ENCODE measurements around the gene ALAD. TPM values are rescaled to one million over a fixed set of nuclear protein-coding genes. Genes with fewer than 3 reads are reported as not detected.

Gene ALAD
- total RNA-seq, 4 donors from 2014 or later, result 1.5 to 26.6 (median 16.1) TPM

DNA sequence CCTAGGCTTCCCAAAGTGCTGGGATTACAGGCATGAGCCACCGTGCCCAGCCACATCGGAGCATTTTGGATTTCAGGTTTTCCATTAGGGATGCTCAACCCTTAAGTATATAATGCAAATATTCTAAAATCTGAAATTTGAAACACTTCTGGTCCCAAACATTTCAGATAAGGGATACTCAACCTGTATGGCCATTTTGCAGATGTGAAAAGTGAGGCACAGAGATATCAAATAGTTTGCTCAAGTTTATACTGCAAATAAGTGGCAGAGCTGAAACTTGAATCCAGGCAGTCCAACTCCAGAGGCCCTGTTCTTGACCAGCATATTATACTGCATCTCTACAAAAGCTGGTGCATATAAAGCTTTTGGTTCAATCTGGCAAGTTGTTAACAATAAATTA lies 63.4 kb downstream of the ALAD start:
- DNase-seq, result no peak
- intact Hi-C loops (cut with DNase I; ENCODE audit: low total_unique reads), result loop anchor here (10.0 kb wide), 1 partner anchor 57 kb away; no protein-coding TSS in a partner anchor
- Histone ChIP-seq H3K4me3 (no peak overlapping the region), H3K4me1 (peaks cover 0 to 9% of the 10 kb centered on the region in 2 donors), H3K36me3 (no peaks in the 10 kb centered on the region), H3K27ac (no peak overlapping the region), H3K27me3 (no peaks in the 10 kb centered on the region), H3K9me3 (no peaks in the 10 kb centered on the region)
- TF ChIP-seq CTCF (IDR thresholded peaks at IDR 0.05), result no peak
- no peak for TF ChIP-seq POLR2A (IDR thresholded peaks at IDR 0.05)

Other genes starting within 250 kb of the ALAD start
- gene FKBP15, start 180.0 kb downstream of the ALAD start, total RNA-seq, result 10 to 100 TPM; 14.1 to 30.3 (median 23.1) TPM
- 10 to 100 TPM in 2 of 4 donors, 1 to 10 TPM in 1, under 1 TPM in 1; 0.51 to 20.6 (median 10.6) TPM for gene SLC31A1, start 179.7 kb downstream of the ALAD start, total RNA-seq
- gene CDC26, start 125.7 kb downstream of the ALAD start, total RNA-seq, result 10 to 100 TPM; 16.9 to 30.9 (median 26.3) TPM
- gene PRPF4, start 125.6 kb downstream of the ALAD start, total RNA-seq, result 10 to 100 TPM in 3 of 4 donors, 1 to 10 TPM in 1; 5.9 to 30.2 (median 18.4) TPM
- under 1 TPM in 2 of 4 donors, not detected in 2; 0.35 to 0.82 TPM for gene RNF183, start 97.9 kb downstream of the ALAD start, total RNA-seq
- 1 to 10 TPM in 3 of 4 donors, under 1 TPM in 1; 0.29 to 3.6 (median 2.8) TPM for gene WDR31, start 61.0 kb downstream of the ALAD start, total RNA-seq
- gene BSPRY, start 51.7 kb downstream of the ALAD start, total RNA-seq, result 1 to 10 TPM in 1 of 4 donors, under 1 TPM in 1, not detected in 2; 0.40 to 1.9 TPM
- gene HDHD3, start 24.3 kb downstream of the ALAD start, total RNA-seq, result 10 to 100 TPM; 10.5 to 36.8 (median 20.4) TPM
- gene POLE3, start 9.4 kb upstream of the ALAD start, total RNA-seq, result 10 to 100 TPM in 3 of 4 donors, 1 to 10 TPM in 1; 6.5 to 46.4 (median 20.4) TPM
- gene C9orf43, start 9.5 kb upstream of the ALAD start, total RNA-seq, result 1 to 10 TPM in 1 of 4 donors, under 1 TPM in 2, not detected in 1; 0.21 to 3.3 (median 0.58) TPM
- gene RGS3, start 62.4 kb upstream of the ALAD start, total RNA-seq, result 10 to 100 TPM; 16.2 to 75.6 (median 54.9) TPM